Body of pancreas (tissue), 4 donors: ENCODE results near the gene CDC27. TPM values are rescaled to one million over a fixed set of nuclear protein-coding genes. Genes with fewer than 3 reads are reported as not detected.

Experiments used
- ATAC-seq: fragments of 150-250 bp; one replicate; pipeline ENCODE4 v1.9.1; 2016
- DNase-seq, 4 donors: peaks; one replicate each; pipeline ENCODE4 v3.0.0-alpha.2; 2019
- H3K27ac ChIP-seq, 4 donors: fragments of 200-600 bp; sonication (generic); 1 replicate in 3 of 4; 2 replicates in 1 of 4; pipeline versions ENCODE4 v1.5.1 to v1.6.1; 2016 to 2019; ENCODE audit warnings: mild to moderate bottlenecking in 1 of 4, mixed read lengths in 1 of 4, moderate library complexity in 1 of 4
- H3K27me3 ChIP-seq, 2 donors: fragments of 200-600 bp; sonication (generic); one replicate each; pipeline ENCODE4 v1.6.0; 2016; ENCODE audit warnings: mild to moderate bottlenecking in 1 of 2
- H3K36me3 ChIP-seq, 2 donors: fragments of 200-600 bp; sonication (generic); replicated peaks in 1 of 2; 2 replicates each; pipeline ENCODE4 v1.5.1; 2016; ENCODE audit warnings: low read depth in 2 of 2; ENCODE audit not compliant: insufficient read depth in 1 of 2
- H3K4me1 ChIP-seq: fragments of 200-600 bp; sonication (generic); one replicate; pipeline ENCODE4 v1.6.0; 2016
- H3K4me3 ChIP-seq, 2 donors: fragments of 200-600 bp; sonication (generic); 1 replicate in 1 of 2; 2 replicates in 1 of 2; pipeline ENCODE4 v1.5.1; 2016 to 2019
- H3K9me3 ChIP-seq, 3 donors: fragments of 200-600 bp; sonication (generic); 1 replicate in 2 of 3; 2 replicates in 1 of 3; pipeline ENCODE4 v1.5.1; 2016
- CTCF ChIP-seq, 7 experiments: fragments of 450-650 bp in 4 of 7; fragments of 200-600 bp in 3 of 7; sonication (generic) in 3 of 7; IDR thresholded peaks; one replicate each; pipeline ENCODE4 v1.5.1; 2016 to 2019; ENCODE audit warnings: antibody characterized with exemption in 7 of 7
- POLR2A ChIP-seq, 3 donors: fragments of 450-650 bp; IDR thresholded peaks; one replicate each; pipeline ENCODE4 v1.6.1; 2016; ENCODE audit warnings: antibody characterized with exemption in 3 of 3, mild to moderate bottlenecking in 2 of 3
- WGBS, 2 donors: methylation state at CpG; one replicate each; pipeline ENCODE4 v1.1.5; 2017; 5-methylcytosine and 5-hydroxymethylcytosine counted together
- intact Hi-C: fragments of 100-400 bp; cut with DNase I; formaldehyde crosslinking; loops from one replicate; pipeline ENCODE4 v1.15.1; 2023
- total RNA-seq, 2 donors: library from RNA; depleted of rRNA; stranded (reverse); fragments of >200 nt; gene quantifications; one replicate each; pipeline ENCODE4 v1.1.0, GENCODE V29; 2016

Gene CDC27
- total RNA-seq, 2 donors from 2014 or later, result 11.5 to 27.2 TPM

GRCh38 chr17:47099987-47100711 is 88.9 kb downstream of the CDC27 start:
- H3K36me3 ChIP-seq, result no peaks in the 10 kb centered on the region
- TF ChIP-seq CTCF (IDR thresholded peaks at IDR 0.05) (peak in 2 of 7 experiments; percentile 10 to 25), POLR2A (IDR thresholded peaks at IDR 0.05) (peak; percentile 10 to 63 (median 52))
- peak overlapping the region; percentile 43 to 49 for H3K4me3 ChIP-seq
- peak; percentile 99 for ATAC-seq
- DNase-seq, result peak; percentile 89 to 93 (median 92)
- intact Hi-C loops, result no loop called here
- no peaks in the 10 kb centered on the region for H3K27me3 ChIP-seq
- no peaks in the 10 kb centered on the region for H3K9me3 ChIP-seq
- peak overlapping the region; percentile 11 to 71 (median 34) for H3K27ac ChIP-seq
- peaks cover 15% of the 10 kb centered on the region for H3K4me1 ChIP-seq
- WGBS, 2 donors, result 0 to 1% methylated on average over 5 to 37 of the region's 42 CpGs

GRCh38 chr17:47099451-47099986 is 89.6 kb downstream of the CDC27 start:
- Histone ChIP-seq H3K4me1 (peaks cover 15% of the 10 kb centered on the region), H3K27ac (peak overlapping the region; percentile 11 to 71 (median 34)), H3K4me3 (peak overlapping the region; percentile 43 to 49), H3K36me3 (no peaks in the 10 kb centered on the region), H3K27me3 (no peaks in the 10 kb centered on the region), H3K9me3 (no peaks in the 10 kb centered on the region)
- intact Hi-C loops, result no loop called here
- WGBS, 2 donors, result 1 to 2% methylated on average over 13 to 22 of the region's 22 CpGs
- DNase-seq (no peak), ATAC-seq (no peak)
- no peak for TF ChIP-seq POLR2A (IDR thresholded peaks at IDR 0.05)
- TF ChIP-seq CTCF (IDR thresholded peaks at IDR 0.05), result no peak

- 71 to 88% methylated on average over 3 of the region's 3 CpGs for WGBS, 2 donors
- Histone ChIP-seq H3K27ac (no peak overlapping the region), H3K9me3 (no peaks in the 10 kb centered on the region), H3K4me3 (no peak overlapping the region), H3K4me1 (peaks cover 15% of the 10 kb centered on the region), H3K27me3 (no peaks in the 10 kb centered on the region), H3K36me3 (no peaks in the 10 kb centered on the region)
- no peak for TF ChIP-seq POLR2A (IDR thresholded peaks at IDR 0.05)
- TF ChIP-seq CTCF (IDR thresholded peaks at IDR 0.05), result no peak
- ATAC-seq (no peak), DNase-seq (no peak)
- intact Hi-C loops, result no loop called here
These were observed 92.8 kb downstream of the CDC27 start for GRCh38 chr17:47096343-47096742.

- Histone ChIP-seq H3K27ac (no peak overlapping the region), H3K4me1 (peaks cover 15% of the 10 kb centered on the region), H3K36me3 (no peaks in the 10 kb centered on the region), H3K9me3 (no peaks in the 10 kb centered on the region), H3K4me3 (no peak overlapping the region), H3K27me3 (no peaks in the 10 kb centered on the region)
- intact Hi-C loops, result no loop called here
- no peak for ATAC-seq
- no peak for DNase-seq
- WGBS, 2 donors, result 79 to 82% methylated on average over 4 of the region's 4 CpGs
- TF ChIP-seq CTCF (IDR thresholded peaks at IDR 0.05), result no peak
- no peak for TF ChIP-seq POLR2A (IDR thresholded peaks at IDR 0.05)
These were observed 93.8 kb downstream of the CDC27 start for GRCh38 chr17:47095268-47095667.
